Osteocyte (in vitro differentiated cells): Measurements from ENCODE around the gene MICU1. TPM values are rescaled to one million over a fixed set of nuclear protein-coding genes. Genes with fewer than 3 reads are reported as not detected.

Experiments
- DNase-seq: peaks from one replicate; pipeline ENCODE4 v3.0.0; 2021; ENCODE audit warnings: mixed read lengths; ENCODE audit not compliant: unreplicated experiment; ENCODE audit errors: extremely low spot score
- H3K27ac Mint-ChIP-seq: one replicate; pipeline ENCODE4 v1.8.0; 2021; ENCODE audit warnings: mild to moderate bottlenecking, mixed read lengths; ENCODE audit not compliant: unreplicated experiment
- H3K27me3 Mint-ChIP-seq: one replicate; pipeline ENCODE4 v1.8.0; 2021; ENCODE audit warnings: mixed read lengths; ENCODE audit not compliant: unreplicated experiment
- H3K36me3 Mint-ChIP-seq: one replicate; pipeline ENCODE4 v1.8.0; 2021; ENCODE audit warnings: mixed read lengths; ENCODE audit not compliant: unreplicated experiment
- H3K4me1 Mint-ChIP-seq: one replicate; pipeline ENCODE4 v1.8.0; 2021; ENCODE audit warnings: mixed read lengths; ENCODE audit not compliant: unreplicated experiment
- H3K4me3 Mint-ChIP-seq: one replicate; pipeline ENCODE4 v1.8.0; 2021; ENCODE audit warnings: mild to moderate bottlenecking, moderate library complexity, mixed read lengths; ENCODE audit not compliant: unreplicated experiment
- H3K9me3 Mint-ChIP-seq: one replicate; pipeline ENCODE4 v1.8.0; 2021; ENCODE audit warnings: mixed read lengths; ENCODE audit not compliant: unreplicated experiment
- total RNA-seq: library from RNA; stranded (reverse); gene quantifications from 2 replicates; pipeline ENCODE4 v1.2.1, GENCODE V29; 2021
- TF ChIP-seq, protein P1 (sequence below): fragments of 200-600 bp; sonication (generic); IDR thresholded peaks from 2 replicates; pipeline ENCODE4 v1.5.0; 2021; ENCODE audit warnings: antibody characterized with exemption, mild to moderate bottlenecking, moderate library complexity

MICU1 gene
- total RNA-seq, 1 donor from 2014 or later: 58.9 TPM

DNA sequence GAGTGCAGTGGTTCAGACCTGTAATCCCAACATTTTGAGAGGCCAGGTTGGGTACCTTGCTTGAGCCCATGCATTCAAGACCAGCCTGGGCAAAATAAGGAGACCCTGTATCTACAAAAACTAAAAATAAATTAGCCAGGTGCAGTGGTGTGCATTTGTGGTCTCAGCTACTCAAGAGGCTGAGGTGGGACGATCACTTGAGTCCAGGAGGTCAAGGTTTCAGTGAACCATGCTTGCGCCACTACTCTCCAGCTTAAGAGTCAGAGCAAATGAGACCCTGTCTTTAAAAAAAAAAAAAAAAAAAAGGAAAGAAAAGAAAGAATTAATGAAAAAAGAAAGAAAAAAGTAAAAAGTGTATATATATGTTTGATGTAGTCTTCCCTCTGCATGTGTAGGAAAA, 24.7 kb downstream of the MICU1 start:
- H3K36me3 Mint-ChIP-seq: peaks cover 6% of the 10 kb centered on the region
- TF ChIP-seq, protein P1, sequence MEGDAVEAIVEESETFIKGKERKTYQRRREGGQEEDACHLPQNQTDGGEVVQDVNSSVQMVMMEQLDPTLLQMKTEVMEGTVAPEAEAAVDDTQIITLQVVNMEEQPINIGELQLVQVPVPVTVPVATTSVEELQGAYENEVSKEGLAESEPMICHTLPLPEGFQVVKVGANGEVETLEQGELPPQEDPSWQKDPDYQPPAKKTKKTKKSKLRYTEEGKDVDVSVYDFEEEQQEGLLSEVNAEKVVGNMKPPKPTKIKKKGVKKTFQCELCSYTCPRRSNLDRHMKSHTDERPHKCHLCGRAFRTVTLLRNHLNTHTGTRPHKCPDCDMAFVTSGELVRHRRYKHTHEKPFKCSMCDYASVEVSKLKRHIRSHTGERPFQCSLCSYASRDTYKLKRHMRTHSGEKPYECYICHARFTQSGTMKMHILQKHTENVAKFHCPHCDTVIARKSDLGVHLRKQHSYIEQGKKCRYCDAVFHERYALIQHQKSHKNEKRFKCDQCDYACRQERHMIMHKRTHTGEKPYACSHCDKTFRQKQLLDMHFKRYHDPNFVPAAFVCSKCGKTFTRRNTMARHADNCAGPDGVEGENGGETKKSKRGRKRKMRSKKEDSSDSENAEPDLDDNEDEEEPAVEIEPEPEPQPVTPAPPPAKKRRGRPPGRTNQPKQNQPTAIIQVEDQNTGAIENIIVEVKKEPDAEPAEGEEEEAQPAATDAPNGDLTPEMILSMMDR: no peak
- H3K27ac Mint-ChIP-seq: no peak overlapping the region
- DNase-seq: no peak
- H3K4me1 Mint-ChIP-seq: peaks cover 4% of the 10 kb centered on the region
- H3K4me3 Mint-ChIP-seq: no peak overlapping the region
- H3K9me3 Mint-ChIP-seq: no peaks in the 10 kb centered on the region
- no peaks in the 10 kb centered on the region for H3K27me3 Mint-ChIP-seq

DNA sequence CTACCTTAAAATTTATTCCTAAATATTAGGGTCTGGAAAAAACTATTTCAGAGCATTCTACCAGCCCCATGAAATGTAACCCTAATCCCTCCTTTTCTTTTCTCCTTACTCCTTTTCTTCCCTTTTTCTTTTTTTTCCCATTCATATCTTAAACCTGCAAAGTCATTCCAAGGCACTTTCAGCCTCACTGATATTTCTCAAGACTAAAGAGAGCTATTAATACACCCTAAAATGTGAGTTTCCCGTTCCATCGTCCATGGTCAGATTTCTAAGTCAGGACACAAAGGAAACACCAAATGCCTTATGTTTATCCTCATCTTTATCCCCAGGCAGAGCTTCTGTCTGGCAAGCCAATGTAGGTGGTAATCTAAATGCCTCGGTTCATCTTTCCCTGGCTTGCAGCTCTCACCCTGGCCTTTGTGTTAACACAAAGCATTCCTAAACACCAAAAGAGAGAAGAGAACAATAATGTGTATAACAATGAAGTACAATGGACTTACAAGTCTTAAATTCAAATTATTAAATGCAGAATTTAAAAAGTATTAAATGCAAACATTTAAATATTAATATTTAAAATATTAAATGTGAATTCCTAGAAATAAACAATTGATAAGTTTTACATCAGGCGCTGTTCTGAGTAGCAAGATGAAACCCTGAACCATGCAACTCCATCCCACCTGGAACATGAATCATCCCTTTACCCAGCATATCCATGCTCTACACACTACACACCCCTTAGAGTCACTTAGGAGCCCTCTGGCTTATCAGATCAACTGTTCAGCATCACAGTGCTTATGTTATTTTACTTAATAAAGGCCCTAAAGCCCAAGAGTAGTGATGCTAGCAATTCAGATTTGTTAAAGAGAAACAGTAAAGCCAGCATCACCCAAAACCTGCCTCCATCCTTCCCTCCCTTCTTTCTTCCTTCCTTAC, 26.8 kb downstream of the MICU1 start:
- Mint-ChIP-seq H3K36me3 (peaks cover 6% of the 10 kb centered on the region), H3K27ac (no peak overlapping the region), H3K27me3 (no peaks in the 10 kb centered on the region), H3K4me1 (peaks cover 4% of the 10 kb centered on the region), H3K4me3 (no peak overlapping the region), H3K9me3 (no peaks in the 10 kb centered on the region)
- TF ChIP-seq, protein P1: no peak
- DNase-seq: no peak

DNA sequence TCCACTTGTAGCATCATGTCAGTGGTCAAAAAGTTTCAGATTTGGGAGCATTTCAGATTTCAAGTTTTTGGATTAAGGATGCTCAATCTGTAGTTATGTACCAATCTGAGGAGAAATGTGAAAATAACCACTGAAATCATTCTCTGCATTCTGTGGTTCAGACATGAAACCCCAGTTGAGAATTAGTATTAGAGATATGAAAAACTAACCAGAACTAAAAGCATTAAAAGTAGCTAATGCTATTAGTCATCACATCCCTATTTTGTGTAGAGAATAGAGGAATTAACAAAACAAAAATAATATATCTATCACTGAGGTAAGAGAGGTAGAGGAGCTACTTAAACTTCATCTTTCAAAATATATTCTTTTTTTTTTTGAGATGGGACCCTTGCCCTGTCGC, 28.0 kb downstream of the MICU1 start:
- Mint-ChIP-seq H3K36me3 (peaks cover 8% of the 10 kb centered on the region), H3K27me3 (no peaks in the 10 kb centered on the region), H3K4me3 (no peak overlapping the region), H3K27ac (no peak overlapping the region), H3K9me3 (no peaks in the 10 kb centered on the region), H3K4me1 (peaks cover 4% of the 10 kb centered on the region)
- DNase-seq: no peak
- TF ChIP-seq, protein P1: no peak

- no peaks in the 10 kb centered on the region for H3K27me3 Mint-ChIP-seq
- H3K36me3 Mint-ChIP-seq: peaks cover 13% of the 10 kb centered on the region
- no peak overlapping the region for H3K27ac Mint-ChIP-seq
- peaks cover 4% of the 10 kb centered on the region for H3K9me3 Mint-ChIP-seq
- H3K4me3 Mint-ChIP-seq: no peak overlapping the region
- no peak for DNase-seq
- H3K4me1 Mint-ChIP-seq: peaks cover 4% of the 10 kb centered on the region
- TF ChIP-seq, protein P1: no peak
Observed at GRCh38 chr10:72595436-72595835, 30.4 kb downstream of the MICU1 start.

GRCh38 chr10:72593963-72594362, 31.9 kb downstream of the MICU1 start:
- H3K4me3 Mint-ChIP-seq: no peak overlapping the region
- no peaks in the 10 kb centered on the region for H3K27me3 Mint-ChIP-seq
- H3K4me1 Mint-ChIP-seq: peaks cover 4% of the 10 kb centered on the region
- DNase-seq: no peak
- TF ChIP-seq, protein P1: no peak
- H3K9me3 Mint-ChIP-seq: peaks cover 4% of the 10 kb centered on the region
- no peak overlapping the region for H3K27ac Mint-ChIP-seq
- H3K36me3 Mint-ChIP-seq: peaks cover 9% of the 10 kb centered on the region
